AG09319 (cell line): ENCODE measurements around the gene PLAC8.
"Not testable (repeated sequence)": the region's sequence is repeated elsewhere in the genome, so short reads cannot be mapped to it uniquely, and the experiment has no call there.

Experiments used
- DNase-seq: peaks from one replicate; pipeline ENCODE4 v3.0.0-alpha.2; 2010; ENCODE audit warnings: low read depth; ENCODE audit errors: extremely low read depth
- TF ChIP-seq, protein P1 (sequence below): IDR thresholded peaks from 2 replicates; pipeline ENCODE4 v1.5.1; 2011; ENCODE audit warnings: low read depth, mild to moderate bottlenecking, inconsistent platforms, low read length, moderate library complexity

The PLAC8 gene

DNA sequence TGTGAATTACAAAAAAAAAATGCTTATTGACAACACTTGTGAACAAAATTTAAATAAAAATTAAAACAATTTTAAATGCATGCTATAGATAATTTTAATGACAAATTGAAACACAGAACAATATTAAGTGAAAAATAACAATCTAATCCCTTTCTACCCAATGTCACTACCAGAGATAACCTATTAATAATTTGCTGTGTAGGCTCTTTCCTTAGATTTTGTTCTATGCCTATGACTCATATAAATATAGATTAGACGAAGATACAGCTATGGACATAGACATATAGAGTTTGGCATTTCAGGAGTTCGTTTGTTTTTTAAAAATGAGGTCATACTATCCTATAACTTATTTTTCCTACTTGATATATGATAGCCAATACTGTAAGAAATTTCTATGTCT is 18.1 kb downstream of the PLAC8 start:
- DNase-seq: no peak
- TF ChIP-seq, protein P1, sequence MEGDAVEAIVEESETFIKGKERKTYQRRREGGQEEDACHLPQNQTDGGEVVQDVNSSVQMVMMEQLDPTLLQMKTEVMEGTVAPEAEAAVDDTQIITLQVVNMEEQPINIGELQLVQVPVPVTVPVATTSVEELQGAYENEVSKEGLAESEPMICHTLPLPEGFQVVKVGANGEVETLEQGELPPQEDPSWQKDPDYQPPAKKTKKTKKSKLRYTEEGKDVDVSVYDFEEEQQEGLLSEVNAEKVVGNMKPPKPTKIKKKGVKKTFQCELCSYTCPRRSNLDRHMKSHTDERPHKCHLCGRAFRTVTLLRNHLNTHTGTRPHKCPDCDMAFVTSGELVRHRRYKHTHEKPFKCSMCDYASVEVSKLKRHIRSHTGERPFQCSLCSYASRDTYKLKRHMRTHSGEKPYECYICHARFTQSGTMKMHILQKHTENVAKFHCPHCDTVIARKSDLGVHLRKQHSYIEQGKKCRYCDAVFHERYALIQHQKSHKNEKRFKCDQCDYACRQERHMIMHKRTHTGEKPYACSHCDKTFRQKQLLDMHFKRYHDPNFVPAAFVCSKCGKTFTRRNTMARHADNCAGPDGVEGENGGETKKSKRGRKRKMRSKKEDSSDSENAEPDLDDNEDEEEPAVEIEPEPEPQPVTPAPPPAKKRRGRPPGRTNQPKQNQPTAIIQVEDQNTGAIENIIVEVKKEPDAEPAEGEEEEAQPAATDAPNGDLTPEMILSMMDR: no peak

DNA sequence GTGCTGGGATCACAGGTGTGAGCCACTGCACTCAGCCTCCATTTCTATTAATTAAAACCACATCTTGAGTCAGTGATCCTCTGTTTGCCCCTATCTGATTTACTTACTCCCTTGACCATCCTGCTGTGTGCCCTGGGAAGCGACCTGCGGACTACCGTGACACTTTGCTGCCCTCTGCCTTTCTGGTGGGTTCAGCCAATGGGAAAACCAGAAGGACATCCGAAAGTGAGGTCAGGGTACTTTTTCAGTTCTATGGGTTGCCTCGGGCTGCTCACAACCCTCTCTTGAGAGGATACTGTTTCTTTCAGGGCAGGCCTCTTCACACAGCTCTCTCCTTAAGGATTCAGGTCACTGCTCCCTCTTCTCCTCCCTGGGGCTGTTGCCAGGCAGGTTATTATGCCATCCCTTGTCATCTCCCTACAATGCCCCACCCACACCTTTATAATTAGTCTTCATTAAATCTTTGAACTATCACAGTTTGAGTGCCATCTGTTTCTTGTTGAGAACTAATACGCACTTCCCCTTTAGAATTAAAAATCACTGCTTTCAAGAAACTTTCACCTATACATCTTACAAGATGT is 21.4 kb downstream of the PLAC8 start:
- DNase-seq: no peak
- TF ChIP-seq, protein P1: no peak

DNA sequence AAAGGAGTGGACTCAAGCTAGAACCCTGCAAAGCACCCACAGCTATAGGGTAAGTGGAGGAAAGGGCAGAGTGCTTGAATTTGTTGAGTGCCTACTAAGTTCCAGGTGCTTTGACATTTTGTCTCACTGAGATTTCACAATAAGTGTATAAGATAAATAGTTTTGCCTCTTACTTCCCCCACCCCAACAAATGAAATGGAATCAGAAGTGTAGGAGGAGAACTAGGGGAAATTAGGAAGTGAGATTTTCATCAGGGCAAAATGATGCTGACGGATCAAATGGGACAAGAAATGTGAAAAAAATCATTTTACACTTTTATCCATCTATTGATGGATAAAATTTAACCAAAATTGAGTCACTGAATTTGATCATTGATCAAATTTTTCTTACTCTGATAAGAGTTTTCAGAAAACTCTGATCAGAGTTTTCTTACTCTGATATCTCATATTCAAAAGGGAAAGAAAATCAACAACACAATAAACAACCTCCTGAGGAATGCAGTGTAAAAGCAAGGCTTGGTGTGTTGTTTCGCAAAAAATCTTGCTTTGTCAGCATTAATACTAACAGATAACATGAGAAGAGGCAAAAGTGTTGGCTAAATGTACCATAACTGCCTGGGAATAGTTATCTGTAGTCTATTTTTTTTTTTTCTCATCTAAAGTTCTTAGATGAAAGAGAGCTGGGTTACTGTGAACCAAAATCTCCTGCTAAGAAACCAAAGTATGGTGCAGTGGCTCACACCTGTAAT is 24.9 kb downstream of the PLAC8 start:
- TF ChIP-seq, protein P1: no peak

DNA sequence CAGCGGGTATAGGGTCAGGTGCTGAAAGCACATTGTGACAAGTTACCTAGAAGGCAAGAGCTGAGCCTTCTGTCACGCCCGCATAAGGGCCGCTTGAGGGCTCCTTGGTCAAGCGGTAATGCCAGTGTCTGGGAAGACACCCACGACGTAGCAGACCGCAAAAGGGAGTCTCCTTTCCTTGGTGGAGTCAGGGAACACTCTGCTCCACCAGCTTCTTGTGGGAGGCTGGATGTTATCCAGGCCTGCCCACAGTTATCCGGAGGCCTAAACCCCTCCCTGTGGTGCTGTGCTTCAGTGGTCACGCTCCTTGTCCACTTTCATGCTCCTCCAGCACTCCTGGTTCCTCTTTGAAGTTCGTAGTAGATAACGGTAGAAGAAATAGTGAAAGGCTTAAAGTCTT is 29.6 kb downstream of the PLAC8 start:
- DNase-seq: not testable (repeated sequence)

More for the DNA sequence above, 24.9 kb downstream of the PLAC8 start:
- no peak for DNase-seq

DNA sequence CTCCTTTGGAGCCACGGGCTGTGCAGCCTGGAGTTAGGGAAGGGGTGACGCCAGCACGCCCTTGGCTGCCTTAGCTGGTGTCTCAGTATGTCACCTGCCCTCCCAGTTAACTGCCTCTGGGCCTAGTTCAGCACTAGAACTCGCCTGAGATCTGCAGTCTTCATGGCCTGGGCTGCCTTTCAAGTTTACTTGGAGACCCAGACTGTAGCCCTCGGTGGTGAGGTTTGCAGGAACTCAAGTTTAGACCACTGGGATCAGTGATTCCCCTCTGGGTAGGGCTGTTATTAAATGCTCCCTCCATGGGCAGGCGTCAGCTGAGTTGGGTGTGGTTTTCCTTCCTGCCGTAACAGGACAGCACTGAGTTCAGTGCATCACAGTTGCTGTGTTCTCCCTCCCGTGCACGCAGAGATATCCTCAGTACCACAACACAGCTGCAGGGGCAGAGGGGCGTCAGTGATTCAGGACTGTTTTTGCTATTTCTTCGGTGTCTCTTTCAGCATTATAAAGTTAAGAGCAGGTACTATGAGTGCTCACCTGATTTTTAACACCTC is 30.5 kb downstream of the PLAC8 start:
- TF ChIP-seq, protein P1: no peak
- no peak for DNase-seq

DNA sequence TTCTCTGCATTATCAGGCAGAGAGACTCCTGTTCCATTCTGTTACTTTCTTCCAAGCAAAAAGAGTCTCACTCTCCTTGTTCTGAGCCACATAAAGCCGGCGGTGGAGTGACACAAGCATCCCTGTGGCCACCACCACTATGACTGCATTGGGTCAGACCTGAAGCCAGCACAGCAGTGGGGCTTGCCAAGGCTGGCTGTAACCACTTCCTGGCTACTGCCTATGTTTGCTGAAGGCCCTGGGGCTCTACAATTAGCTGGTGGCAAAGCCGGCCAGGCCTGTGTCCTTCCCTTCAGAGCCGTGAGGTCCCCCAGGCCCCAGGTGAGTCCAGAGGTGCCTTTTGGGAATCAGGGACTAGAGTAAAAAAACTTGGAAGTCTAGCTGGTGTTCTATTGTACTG is 31.8 kb downstream of the PLAC8 start:
- TF ChIP-seq, protein P1: no peak
- DNase-seq: no peak

DNA sequence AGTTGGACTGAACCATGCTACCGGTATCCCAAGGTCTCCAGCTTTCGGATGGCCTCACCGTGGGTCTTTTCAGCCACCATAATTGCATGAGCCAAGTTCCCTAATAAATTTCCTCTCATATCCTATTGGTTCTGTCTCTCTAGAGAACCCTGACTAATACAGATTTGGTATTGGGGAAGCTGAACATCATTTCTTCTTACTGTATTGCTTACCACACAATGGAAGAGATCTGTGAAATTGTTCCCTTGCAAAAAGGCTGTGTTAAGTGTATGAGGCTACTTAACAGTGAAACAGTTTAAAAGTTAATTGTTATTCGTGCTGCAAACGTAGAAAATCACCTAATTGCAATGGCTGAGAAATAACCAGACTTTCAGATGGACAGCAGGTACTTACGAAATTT is 34.0 kb downstream of the PLAC8 start:
- TF ChIP-seq, protein P1: no peak

More for the DNA sequence above, 34.0 kb downstream of the PLAC8 start:
- no peak for DNase-seq
